Measurements from ENCODE around the gene ARX.

ARX gene

GRCh38 chrX:25010784-25011588, 4.8 kb downstream of the ARX start:
- Histone ChIP-seq H2AFZ (ENCODE audit: low read length) (no peak overlapping the region), H3K18ac (ENCODE audit: low read length) (no peak overlapping the region), H3K79me1 (ENCODE audit: low read depth, low read length) (no peaks in the 10 kb centered on the region), H4K91ac (ENCODE audit: low read depth, low read length, poor library complexity) (no peak overlapping the region), H2BK5ac (ENCODE audit: low read length) (no peak overlapping the region), H3K27me3 (ENCODE audit: control insufficient read depth in 3 of 3, insufficient read depth in 3 of 3, low read depth in 1 of 3, low read length in 3 of 3) (peaks cover 24 to 96% (median 93%) of the 10 kb centered on the region in 3 experiments), H3K9ac (ENCODE audit: low read depth, low read length, poor library complexity) (no peak overlapping the region), H3K14ac (ENCODE audit: low read length) (no peak overlapping the region), H3K4me3 (ENCODE audit: low read length in 2 of 2) (no peak overlapping the region), H4K8ac (ENCODE audit: low read depth, low read length) (no peak overlapping the region), H3K4ac (ENCODE audit: low read length) (no peak overlapping the region), H3K9me3 (replicated peaks in 1 of 2; ENCODE audit: control insufficient read depth in 2 of 2, insufficient read depth in 1 of 2, low read depth in 1 of 2, low read length in 2 of 2) (peaks cover 0 to 3% of the 10 kb centered on the region in 2 donors), H3K4me1 (ENCODE audit: control insufficient read depth in 2 of 2, insufficient read depth in 1 of 2, low read depth in 1 of 2, low read length in 2 of 2) (peaks cover 0 to 2% of the 10 kb centered on the region in 2 donors), H3K23ac (ENCODE audit: low read depth, low read length, poor library complexity) (no peak overlapping the region), H3K27ac (replicated peaks; ENCODE audit: low read length) (no peak overlapping the region), H3K36me3 (replicated peaks in 1 of 2; ENCODE audit: control insufficient read depth in 2 of 2, insufficient read depth in 2 of 2, low read length in 2 of 2) (no peaks in the 10 kb centered on the region), H2BK120ac (ENCODE audit: low read depth, low read length) (no peak overlapping the region), H3K4me2 (ENCODE audit: insufficient read depth, low read length, poor library complexity, severe bottlenecking) (no peak overlapping the region), H2BK12ac (ENCODE audit: low read length) (no peak overlapping the region), H2AK5ac (ENCODE audit: low read depth, low read length) (no peak overlapping the region), H2BK15ac (ENCODE audit: low read length) (no peak overlapping the region)
- no peak for DNase-seq (ENCODE audit: low spot score)
- no CpG with 5 or more reads among the region's 33 CpGs for WGBS, 2 donors (ENCODE audit: extremely low coverage in 2 of 2, insufficient read length in 2 of 2, insufficient replicate concordance in 1 of 2)

DNA sequence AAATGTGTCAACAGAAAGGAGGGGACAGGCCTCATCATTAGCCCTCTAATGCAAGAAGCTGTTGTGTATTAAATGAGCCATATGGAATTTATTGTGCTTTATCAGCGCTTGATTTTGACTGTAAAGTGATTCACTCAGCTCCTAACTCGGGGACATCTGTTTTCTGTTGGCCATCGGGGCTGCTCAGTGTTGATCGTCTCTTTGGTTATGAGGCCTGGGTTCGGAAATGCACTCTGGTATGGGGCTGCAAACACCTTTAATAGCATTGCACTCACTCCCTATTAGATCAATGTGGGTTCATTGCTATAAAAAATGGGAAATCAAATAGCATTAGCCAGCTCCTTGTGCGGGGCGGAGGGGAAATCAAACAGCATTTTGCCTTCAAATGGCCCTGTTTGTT, 6.4 kb downstream of the ARX start:
- Histone ChIP-seq H2BK12ac (ENCODE audit: low read length) (no peak overlapping the region), H3K14ac (ENCODE audit: low read length) (no peak overlapping the region), H2BK15ac (ENCODE audit: low read length) (no peak overlapping the region), H3K18ac (ENCODE audit: low read length) (no peak overlapping the region), H3K4me1 (ENCODE audit: control insufficient read depth in 2 of 2, insufficient read depth in 1 of 2, low read depth in 1 of 2, low read length in 2 of 2) (peaks cover 0 to 2% of the 10 kb centered on the region in 2 donors), H2AFZ (ENCODE audit: low read length) (no peak overlapping the region), H2BK120ac (ENCODE audit: low read depth, low read length) (no peak overlapping the region), H3K27ac (replicated peaks; ENCODE audit: low read length) (no peak overlapping the region), H3K9me3 (replicated peaks in 1 of 2; ENCODE audit: control insufficient read depth in 2 of 2, insufficient read depth in 1 of 2, low read depth in 1 of 2, low read length in 2 of 2) (no peaks in the 10 kb centered on the region), H3K4me2 (ENCODE audit: insufficient read depth, low read length, poor library complexity, severe bottlenecking) (no peak overlapping the region), H3K23ac (ENCODE audit: low read depth, low read length, poor library complexity) (no peak overlapping the region), H4K8ac (ENCODE audit: low read depth, low read length) (no peak overlapping the region), H3K27me3 (ENCODE audit: control insufficient read depth in 3 of 3, insufficient read depth in 3 of 3, low read depth in 1 of 3, low read length in 3 of 3) (peaks cover 22 to 97% (median 95%) of the 10 kb centered on the region in 3 experiments), H4K91ac (ENCODE audit: low read depth, low read length, poor library complexity) (no peak overlapping the region), H2AK5ac (ENCODE audit: low read depth, low read length) (no peak overlapping the region), H3K4ac (ENCODE audit: low read length) (no peak overlapping the region), H3K79me1 (ENCODE audit: low read depth, low read length) (no peaks in the 10 kb centered on the region), H3K4me3 (ENCODE audit: low read length in 2 of 2) (no peak overlapping the region), H3K9ac (ENCODE audit: low read depth, low read length, poor library complexity) (no peak overlapping the region), H3K36me3 (replicated peaks in 1 of 2; ENCODE audit: control insufficient read depth in 2 of 2, insufficient read depth in 2 of 2, low read length in 2 of 2) (no peaks in the 10 kb centered on the region), H2BK5ac (ENCODE audit: low read length) (no peak overlapping the region)
- no CpG with 5 or more reads among the region's 7 CpGs for WGBS, 2 donors (ENCODE audit: extremely low coverage in 2 of 2, insufficient read length in 2 of 2, insufficient replicate concordance in 1 of 2)
- no peak for DNase-seq (ENCODE audit: low spot score)

DNA sequence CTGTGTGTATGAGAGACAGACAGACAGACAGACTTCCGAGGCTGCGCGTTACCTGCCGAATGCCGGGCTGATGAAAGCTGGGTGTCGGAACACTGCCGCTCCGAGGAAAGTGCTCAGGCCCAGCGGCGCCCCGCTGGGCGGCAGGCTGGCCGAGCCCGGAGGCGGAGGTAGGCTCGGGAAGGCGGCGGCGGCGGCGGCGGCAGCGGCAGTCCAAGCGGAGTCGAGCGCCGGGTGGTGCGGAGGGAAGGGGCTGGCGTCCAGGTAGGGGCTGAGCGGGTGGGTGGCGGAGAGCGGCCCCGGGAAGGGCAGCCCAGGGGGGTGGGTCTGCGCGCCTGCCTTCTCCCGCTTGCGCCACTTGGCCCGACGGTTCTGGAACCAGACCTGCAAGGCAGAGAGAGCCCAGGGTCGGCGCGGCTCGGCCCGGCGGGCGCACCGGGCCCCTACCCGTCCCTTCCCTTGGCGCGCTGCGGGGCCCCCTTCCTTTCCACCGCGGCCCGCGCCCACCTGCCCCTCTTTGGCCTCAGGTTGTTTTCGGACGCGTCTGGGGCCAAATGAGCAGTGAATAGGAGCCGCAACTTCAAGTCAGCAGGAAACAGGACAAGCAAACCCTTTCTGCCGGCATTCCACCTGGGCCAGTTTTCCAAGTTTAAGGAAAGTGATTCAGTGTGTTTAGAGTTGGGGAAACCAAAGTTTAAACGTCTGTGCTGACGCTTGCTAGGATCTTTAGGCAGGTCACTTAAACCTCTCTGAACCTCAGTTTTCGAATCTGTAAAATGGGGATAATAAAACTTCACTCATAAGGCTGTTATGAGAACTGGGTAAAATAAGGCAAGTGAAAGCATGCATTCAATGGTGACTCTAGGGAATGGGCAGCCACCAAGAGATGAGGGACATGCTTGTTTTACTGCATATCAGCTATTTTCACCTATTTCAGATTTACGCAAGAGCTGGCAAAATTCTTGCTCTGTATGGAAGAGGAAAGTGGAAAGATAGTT, 8.4 kb downstream of the ARX start:
- H3K18ac ChIP-seq (ENCODE audit: low read length) = peak overlapping the region; percentile 17
- no peak overlapping the region for H3K27ac ChIP-seq (replicated peaks; ENCODE audit: low read length)
- WGBS, 2 donors (ENCODE audit: extremely low coverage in 2 of 2, insufficient read length in 2 of 2, insufficient replicate concordance in 1 of 2) = no CpG with 5 or more reads among the region's 64 CpGs
- H3K4me1 ChIP-seq (ENCODE audit: control insufficient read depth in 2 of 2, insufficient read depth in 1 of 2, low read depth in 1 of 2, low read length in 2 of 2) = peaks cover 0 to 2% of the 10 kb centered on the region in 2 donors
- no peaks in the 10 kb centered on the region for H3K36me3 ChIP-seq (replicated peaks in 1 of 2; ENCODE audit: control insufficient read depth in 2 of 2, insufficient read depth in 2 of 2, low read length in 2 of 2)
- peaks cover 25 to 95% (median 78%) of the 10 kb centered on the region in 3 experiments for H3K27me3 ChIP-seq (ENCODE audit: control insufficient read depth in 3 of 3, insufficient read depth in 3 of 3, low read depth in 1 of 3, low read length in 3 of 3)
- no peak overlapping the region for H3K14ac ChIP-seq (ENCODE audit: low read length)
- no peak overlapping the region for H3K4me3 ChIP-seq (ENCODE audit: low read length in 2 of 2)
- no peak overlapping the region for H4K8ac ChIP-seq (ENCODE audit: low read depth, low read length)
- no peak overlapping the region for H2BK120ac ChIP-seq (ENCODE audit: low read depth, low read length)
- H2AK5ac ChIP-seq (ENCODE audit: low read depth, low read length) = no peak overlapping the region
- no peak overlapping the region for H2BK15ac ChIP-seq (ENCODE audit: low read length)
- no peak overlapping the region for H2BK12ac ChIP-seq (ENCODE audit: low read length)
- no peak overlapping the region for H3K23ac ChIP-seq (ENCODE audit: low read depth, low read length, poor library complexity)
- no peak for DNase-seq (ENCODE audit: low spot score)
- H4K91ac ChIP-seq (ENCODE audit: low read depth, low read length, poor library complexity) = no peak overlapping the region
- H3K79me1 ChIP-seq (ENCODE audit: low read depth, low read length) = no peaks in the 10 kb centered on the region
- no peak overlapping the region for H3K9ac ChIP-seq (ENCODE audit: low read depth, low read length, poor library complexity)
- no peak overlapping the region for H2BK5ac ChIP-seq (ENCODE audit: low read length)
- no peak overlapping the region for H3K4ac ChIP-seq (ENCODE audit: low read length)
- peak overlapping the region; percentile 61 for H2AFZ ChIP-seq (ENCODE audit: low read length)
- H3K4me2 ChIP-seq (ENCODE audit: insufficient read depth, low read length, poor library complexity, severe bottlenecking) = peak overlapping the region; percentile 25
- no peaks in the 10 kb centered on the region for H3K9me3 ChIP-seq (replicated peaks in 1 of 2; ENCODE audit: control insufficient read depth in 2 of 2, insufficient read depth in 1 of 2, low read depth in 1 of 2, low read length in 2 of 2)

Measured in neuronal stem cell (in vitro differentiated cells).